ENCODE measurements around the gene BRD4. TPM values are rescaled to one million over a fixed set of nuclear protein-coding genes. Genes with fewer than 3 reads are reported as not detected.

The BRD4 gene
- total RNA-seq, 1 donor from 2014 or later: 104 TPM

DNA sequence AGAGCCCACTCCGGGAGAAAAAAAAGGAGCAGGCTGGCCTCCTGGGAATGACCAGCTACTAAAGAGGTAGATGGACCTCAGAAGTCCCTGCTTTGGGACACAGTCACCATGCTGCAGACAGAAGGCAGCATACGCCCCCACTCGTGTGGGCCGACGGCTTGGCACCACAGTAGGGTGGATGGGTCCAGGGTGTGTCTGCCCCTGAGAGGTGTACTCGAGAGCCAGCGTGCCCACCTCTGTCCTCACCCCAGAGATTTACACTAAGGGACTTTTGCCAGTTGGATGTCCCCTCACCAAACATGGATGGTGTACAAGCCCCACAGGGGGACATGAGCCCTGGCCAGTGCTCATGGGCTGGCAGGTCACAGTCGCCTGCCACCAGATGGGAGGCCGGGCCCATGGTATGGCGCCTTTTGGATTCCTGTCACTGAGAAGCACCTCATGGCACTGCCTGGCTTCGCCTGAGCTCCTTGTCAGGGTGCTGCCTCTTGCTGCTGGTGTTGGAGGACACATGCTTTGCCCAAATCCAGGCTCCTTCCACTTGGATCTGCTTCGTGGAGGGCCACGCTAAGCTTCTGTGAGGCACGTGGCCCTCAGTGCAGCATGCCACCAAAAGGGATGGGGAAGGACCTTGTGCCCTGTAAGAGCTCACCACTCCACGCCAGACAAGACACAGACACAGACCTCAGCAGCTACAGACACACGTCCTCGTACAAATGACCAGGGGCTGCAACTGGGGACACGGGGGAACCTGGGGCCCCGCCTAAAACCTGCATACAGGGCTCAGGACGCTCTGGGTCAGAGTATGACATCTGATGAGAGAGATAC is 86.8 kb downstream of the BRD4 start:
- peak overlapping the region; percentile 100 for H3K27ac Mint-ChIP-seq (ENCODE audit: unreplicated experiment)
- peaks cover 57% of the 10 kb centered on the region for H3K4me1 Mint-ChIP-seq (ENCODE audit: low read depth)
- H3K4me3 Mint-ChIP-seq (ENCODE audit: unreplicated experiment): no peak overlapping the region
- peaks cover 22% of the 10 kb centered on the region for H3K36me3 Mint-ChIP-seq (ENCODE audit: low read depth)
- H3K27me3 Mint-ChIP-seq (ENCODE audit: low read depth): no peaks in the 10 kb centered on the region
- TF ChIP-seq, protein P1, sequence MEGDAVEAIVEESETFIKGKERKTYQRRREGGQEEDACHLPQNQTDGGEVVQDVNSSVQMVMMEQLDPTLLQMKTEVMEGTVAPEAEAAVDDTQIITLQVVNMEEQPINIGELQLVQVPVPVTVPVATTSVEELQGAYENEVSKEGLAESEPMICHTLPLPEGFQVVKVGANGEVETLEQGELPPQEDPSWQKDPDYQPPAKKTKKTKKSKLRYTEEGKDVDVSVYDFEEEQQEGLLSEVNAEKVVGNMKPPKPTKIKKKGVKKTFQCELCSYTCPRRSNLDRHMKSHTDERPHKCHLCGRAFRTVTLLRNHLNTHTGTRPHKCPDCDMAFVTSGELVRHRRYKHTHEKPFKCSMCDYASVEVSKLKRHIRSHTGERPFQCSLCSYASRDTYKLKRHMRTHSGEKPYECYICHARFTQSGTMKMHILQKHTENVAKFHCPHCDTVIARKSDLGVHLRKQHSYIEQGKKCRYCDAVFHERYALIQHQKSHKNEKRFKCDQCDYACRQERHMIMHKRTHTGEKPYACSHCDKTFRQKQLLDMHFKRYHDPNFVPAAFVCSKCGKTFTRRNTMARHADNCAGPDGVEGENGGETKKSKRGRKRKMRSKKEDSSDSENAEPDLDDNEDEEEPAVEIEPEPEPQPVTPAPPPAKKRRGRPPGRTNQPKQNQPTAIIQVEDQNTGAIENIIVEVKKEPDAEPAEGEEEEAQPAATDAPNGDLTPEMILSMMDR (IDR thresholded peaks at IDR 0.05): no peak
- no peaks in the 10 kb centered on the region for H3K9me3 Mint-ChIP-seq (ENCODE audit: low read depth)
- no peak for DNase-seq (ENCODE audit: low spot score)

DNA sequence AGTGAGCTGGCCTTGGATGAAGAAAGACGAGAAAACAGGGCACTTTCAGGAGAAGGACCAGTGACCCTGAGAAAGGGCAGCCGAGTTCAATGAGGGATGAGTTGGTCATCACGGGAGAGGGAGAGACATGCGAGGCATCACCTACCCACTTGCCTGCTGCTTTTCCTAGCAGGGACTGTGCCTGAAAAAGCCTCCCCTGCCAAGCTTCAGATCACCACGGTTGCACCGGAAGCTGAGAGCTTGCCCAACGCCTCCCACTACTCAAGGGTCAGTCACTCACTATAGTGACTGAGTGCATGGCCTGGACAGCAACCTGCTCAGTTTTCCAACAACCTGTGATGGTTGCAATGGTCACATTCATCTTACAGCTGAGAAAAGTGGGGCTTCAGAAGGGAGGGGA is 87.5 kb downstream of the BRD4 start:
- no peak overlapping the region for H3K4me3 Mint-ChIP-seq (ENCODE audit: unreplicated experiment)
- H3K36me3 Mint-ChIP-seq (ENCODE audit: low read depth): peaks cover 24% of the 10 kb centered on the region
- TF ChIP-seq, protein P1 (IDR thresholded peaks at IDR 0.05): no peak

DNA sequence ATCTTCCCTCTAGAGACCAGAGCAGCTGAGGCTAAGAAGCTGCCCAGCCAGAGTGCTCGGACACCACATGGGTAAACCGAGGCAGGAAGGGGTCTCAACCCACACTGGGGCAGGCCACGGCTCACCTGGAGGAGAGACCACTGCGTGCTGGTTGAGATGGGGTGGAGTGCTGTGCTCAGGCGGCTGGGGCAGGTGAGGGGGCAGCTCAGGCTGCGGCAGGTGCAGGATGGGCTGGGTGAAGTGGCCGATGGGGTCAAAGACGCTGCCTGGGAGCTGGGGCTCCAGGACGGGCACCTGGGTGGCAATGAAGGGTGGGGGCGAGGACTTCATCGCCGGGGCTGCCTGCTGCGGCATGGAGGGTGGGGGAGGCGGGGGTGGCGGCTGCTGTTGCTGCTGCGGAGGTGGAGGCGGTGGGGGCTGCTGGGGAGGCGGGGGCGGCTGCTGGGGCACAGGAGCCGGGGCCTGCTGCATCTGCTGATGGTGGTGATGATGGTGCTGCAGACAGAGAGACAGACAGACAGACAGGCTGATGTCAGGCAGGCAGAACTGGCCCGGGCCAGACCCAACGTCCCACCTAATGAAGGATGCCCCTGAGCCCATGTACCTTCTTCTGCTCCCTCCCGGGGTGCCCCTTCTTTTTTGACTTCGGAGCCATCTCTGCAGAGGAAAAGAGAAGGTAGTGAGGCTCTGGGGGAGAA is 88.1 kb downstream of the BRD4 start:
- Mint-ChIP-seq H3K4me3 (ENCODE audit: unreplicated experiment) (no peak overlapping the region), H3K27ac (ENCODE audit: unreplicated experiment) (no peak overlapping the region), H3K36me3 (ENCODE audit: low read depth) (peaks cover 26% of the 10 kb centered on the region), H3K27me3 (ENCODE audit: low read depth) (no peaks in the 10 kb centered on the region), H3K4me1 (ENCODE audit: low read depth) (peaks cover 44% of the 10 kb centered on the region), H3K9me3 (ENCODE audit: low read depth) (no peaks in the 10 kb centered on the region)
- DNase-seq (ENCODE audit: low spot score): no peak
- TF ChIP-seq, protein P1 (IDR thresholded peaks at IDR 0.05): no peak

More for the DNA sequence above, 87.5 kb downstream of the BRD4 start:
- Mint-ChIP-seq H3K27me3 (ENCODE audit: low read depth) (no peaks in the 10 kb centered on the region), H3K9me3 (ENCODE audit: low read depth) (no peaks in the 10 kb centered on the region), H3K4me1 (ENCODE audit: low read depth) (peaks cover 49% of the 10 kb centered on the region), H3K27ac (ENCODE audit: unreplicated experiment) (peak overlapping the region; percentile 36)
- DNase-seq (ENCODE audit: low spot score): no peak

DNA sequence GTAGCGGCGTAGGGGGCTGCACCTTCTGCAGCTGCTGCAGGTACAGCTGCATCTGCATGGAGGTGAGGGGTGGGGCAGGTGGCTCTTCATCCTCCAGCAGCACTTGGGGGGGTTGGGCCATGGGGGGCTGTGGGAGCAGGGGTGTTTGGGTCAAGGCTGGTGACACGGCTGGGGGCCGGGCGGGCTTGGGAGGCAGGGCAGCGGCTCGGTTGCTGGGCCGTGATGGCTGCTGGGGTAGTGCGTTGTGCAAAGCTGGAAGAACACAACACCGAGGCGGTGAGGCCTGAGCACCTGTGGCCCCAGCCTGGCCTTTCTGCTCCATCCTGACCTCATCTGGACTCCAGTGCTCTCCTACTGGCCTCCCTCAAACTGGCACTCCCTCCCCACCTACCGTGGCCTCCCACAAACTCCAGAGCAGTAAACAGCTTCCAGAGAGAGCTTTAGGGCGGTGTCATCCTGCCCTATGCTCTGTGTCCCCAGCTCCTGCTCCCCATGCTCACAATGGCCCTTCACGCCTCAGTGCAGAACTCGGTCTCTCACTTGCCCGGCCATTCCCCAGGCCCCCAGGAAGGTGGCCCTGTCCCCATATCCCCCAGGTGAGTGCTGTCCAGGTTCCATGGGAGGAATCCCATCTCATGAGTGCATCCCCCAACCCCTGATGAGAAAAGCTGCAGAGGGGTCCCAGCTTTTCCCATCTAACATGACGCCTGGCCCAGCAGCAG is 88.9 kb downstream of the BRD4 start:
- H3K27me3 Mint-ChIP-seq (ENCODE audit: low read depth): no peaks in the 10 kb centered on the region
- no peak for DNase-seq (ENCODE audit: low spot score)
- H3K36me3 Mint-ChIP-seq (ENCODE audit: low read depth): peaks cover 28% of the 10 kb centered on the region
- H3K4me3 Mint-ChIP-seq (ENCODE audit: unreplicated experiment): no peak overlapping the region
- H3K27ac Mint-ChIP-seq (ENCODE audit: unreplicated experiment): no peak overlapping the region
- peaks cover 35% of the 10 kb centered on the region for H3K4me1 Mint-ChIP-seq (ENCODE audit: low read depth)
- no peaks in the 10 kb centered on the region for H3K9me3 Mint-ChIP-seq (ENCODE audit: low read depth)
- TF ChIP-seq, protein P1 (IDR thresholded peaks at IDR 0.05): no peak

All from chondrocyte (in vitro differentiated cells).